ENCODE measurements around the gene GDPD4.
"Not testable (repeated sequence)": the region's sequence is repeated elsewhere in the genome, so short reads cannot be mapped to it uniquely, and the experiment has no call there.

Gene GDPD4

GRCh38 chr11:77301510-77301909 is at the start of gene GDPD4:
TSS of gene GDPD4 (minus strand) at chr11:77301686. CDS start at chr11:77285137, 16,549 bp downstream.
- DNase-seq, result no peak

GRCh38 chr11:77347948-77348347 is 46.5 kb upstream of the GDPD4 start:
- no peak for DNase-seq

GRCh38 chr11:77346906-77347603 is 45.6 kb upstream of the GDPD4 start:
- peak; percentile 41 for DNase-seq

GRCh38 chr11:77345621-77346020 is 44.1 kb upstream of the GDPD4 start:
- peak; percentile 56 for DNase-seq

GRCh38 chr11:77340501-77340900 is 39.0 kb upstream of the GDPD4 start:
- DNase-seq, result no peak

- DNase-seq, result no peak
Observed at GRCh38 chr11:77332259-77332658, 30.8 kb upstream of the GDPD4 start.

- no peak for DNase-seq
Observed at GRCh38 chr11:77325159-77325558, 23.7 kb upstream of the GDPD4 start.

- peak; percentile 57 for DNase-seq
Observed at GRCh38 chr11:77324508-77324907, 23.0 kb upstream of the GDPD4 start.

GRCh38 chr11:77322926-77323590 is 21.6 kb upstream of the GDPD4 start:
- peak; percentile 79 for DNase-seq

GRCh38 chr11:77322506-77322905 is 21.0 kb upstream of the GDPD4 start:
- peak; percentile 90 for DNase-seq

GRCh38 chr11:77320351-77320750 is 18.9 kb upstream of the GDPD4 start:
- no peak for DNase-seq

GRCh38 chr11:77318600-77318999 is 17.1 kb upstream of the GDPD4 start:
- DNase-seq, result no peak

- no peak for DNase-seq
Observed at GRCh38 chr11:77316733-77317342, 15.4 kb upstream of the GDPD4 start.

GRCh38 chr11:77312107-77312506 is 10.6 kb upstream of the GDPD4 start:
- no peak for DNase-seq

GRCh38 chr11:77311701-77312100 is 10.2 kb upstream of the GDPD4 start:
- no peak for DNase-seq

- DNase-seq, result no peak
Observed at GRCh38 chr11:77310721-77311120, 9.2 kb upstream of the GDPD4 start.

- DNase-seq, result peak; percentile 31
Observed at GRCh38 chr11:77309401-77310085, 8.1 kb upstream of the GDPD4 start.

GRCh38 chr11:77308838-77309237 is 7.4 kb upstream of the GDPD4 start:
- DNase-seq, result no peak

- no peak for DNase-seq
Observed at GRCh38 chr11:77303328-77303727, 1.8 kb upstream of the GDPD4 start.

- no peak for DNase-seq
Observed at GRCh38 chr11:77302752-77303151, 1.3 kb upstream of the GDPD4 start.

GRCh38 chr11:77300695-77301094 is 791 bp downstream of the GDPD4 start:
- no peak for DNase-seq

GRCh38 chr11:77300028-77300427 is 1.5 kb downstream of the GDPD4 start:
- DNase-seq, result not testable (repeated sequence)

GRCh38 chr11:77299528-77299993 is 1.9 kb downstream of the GDPD4 start:
- no peak for DNase-seq
